HEK293T (cell line): ENCODE data around the gene RNASE9.

Source experiments
- ARNT ChIP-seq: fragments of 450-650 bp; IDR thresholded peaks from 2 replicates; pipeline ENCODE4 v1.6.1; 2017; ENCODE audit warnings: mild to moderate bottlenecking
- FOXM1 ChIP-seq: fragments of 450-650 bp; IDR thresholded peaks from 2 replicates; pipeline ENCODE4 v1.6.1; 2017; ENCODE audit warnings: mild to moderate bottlenecking, borderline replicate concordance
- HDGF ChIP-seq: fragments of 450-650 bp; IDR thresholded peaks from 2 replicates; pipeline ENCODE4 v1.6.1; 2017; ENCODE audit warnings: antibody characterized with exemption, borderline replicate concordance
- PKNOX1 ChIP-seq: fragments of 450-650 bp; IDR thresholded peaks from 2 replicates; pipeline ENCODE4 v1.6.1; 2016
- SUZ12 ChIP-seq: fragments of 450-650 bp; IDR thresholded peaks from 2 replicates; pipeline ENCODE4 v1.6.1; 2016; ENCODE audit warnings: mild to moderate bottlenecking

GRCh38 chr14:20530771-20531571 lies 29.9 kb downstream of the RNASE9 start:
- TF ChIP-seq PKNOX1 (no peak), ARNT (no peak), SUZ12 (no peak), FOXM1 (no peak), HDGF (no peak)
